K562 (cell line): ENCODE results near the gene TMCC1.

ENCODE experiments used
- CEBPB ChIP-seq: fragments of 450-650 bp; IDR thresholded peaks from 2 replicates; pipeline ENCODE4 v1.6.1; 2016; ENCODE audit warnings: missing genetic modification characterization, missing compliant biosample characterization
- FOXK2 ChIP-seq, 2 experiments: fragments of 450-650 bp; IDR thresholded peaks in 1 of 2; conservative IDR thresholded peaks in 1 of 2; 2 replicates each; pipeline ENCODE4 v1.6.1; 2016; ENCODE audit warnings: low read depth in 2 of 2, mild to moderate bottlenecking in 1 of 2
- MTF1 ChIP-seq: fragments of 250-450 bp; sonication (Bioruptor Pico); IDR thresholded peaks from 2 replicates; pipeline ENCODE4 v1.9.0; 2021; ENCODE audit warnings: moderate library complexity, mild to moderate bottlenecking, inconsistent platforms, borderline replicate concordance
- NRF1 ChIP-seq, 2 experiments: fragments of 450-650 bp; IDR thresholded peaks in 1 of 2; conservative IDR thresholded peaks in 1 of 2; 2 replicates each; pipeline ENCODE4 v1.6.1; 2014; ENCODE audit warnings: mild to moderate bottlenecking in 2 of 2
- POLR2AphosphoS5 ChIP-seq: IDR thresholded peaks from 2 replicates; pipeline ENCODE4 v1.6.1; 2011; ENCODE audit warnings: mild to moderate bottlenecking, low read depth, low read length, moderate library complexity; ENCODE audit not compliant: control insufficient read depth, insufficient read depth
- RFX1 ChIP-seq: fragments of 450-650 bp; IDR thresholded peaks from 2 replicates; pipeline ENCODE4 v1.6.1; 2016; ENCODE audit warnings: mild to moderate bottlenecking, moderate library complexity
- SMAD2 ChIP-seq: fragments of 150-350 bp; IDR thresholded peaks from 2 replicates; pipeline ENCODE4 v1.6.1; 2014; ENCODE audit warnings: low read depth, mild to moderate bottlenecking, low read length
- U2AF2 ChIP-seq: fragments of 200-400 bp; formaldehyde crosslinking; optimal IDR thresholded peaks from 2 replicates; pipeline ENCODE3; 2017; ENCODE audit warnings: low read depth, mild to moderate bottlenecking, low read length
- ZBTB8A ChIP-seq: fragments of 450-650 bp; IDR thresholded peaks from 2 replicates; pipeline ENCODE4 v1.6.1; 2018; ENCODE audit warnings: mild to moderate bottlenecking, moderate library complexity; ENCODE audit not compliant: partially characterized antibody
- TF ChIP-seq, protein P1 (sequence below), 3 experiments: IDR thresholded peaks in 2 of 3; conservative IDR thresholded peaks in 1 of 3; 2 replicates each; pipeline ENCODE4 v1.5.1; 2011 to 2012; ENCODE audit warnings: low read length in 3 of 3, mild to moderate bottlenecking in 3 of 3, control low read depth in 2 of 3, improper control_type of control experiment in 1 of 3, inconsistent platforms in 1 of 3, low read depth in 1 of 3, mixed read lengths in 1 of 3, moderate library complexity in 1 of 3; ENCODE audit not compliant: insufficient read depth in 2 of 3
- TF ChIP-seq, protein P2 (sequence below): sonication (generic); formaldehyde crosslinking; IDR thresholded peaks from 2 replicates; pipeline ENCODE4 v1.8.0; 2022; ENCODE audit warnings: missing genetic modification reagents, mild to moderate bottlenecking, borderline replicate concordance
- TF ChIP-seq, protein P3 (sequence below), 2 experiments: IDR thresholded peaks in 1 of 2; conservative IDR thresholded peaks in 1 of 2; 2 replicates each; pipeline ENCODE4 v1.6.1; 2016; ENCODE audit warnings: low read depth in 2 of 2, mild to moderate bottlenecking in 1 of 2, missing compliant biosample characterization in 1 of 2, missing genetic modification characterization in 1 of 2, moderate library complexity in 1 of 2
- TF ChIP-seq, protein P4 (sequence below): fragments of 250-450 bp; sonication (Bioruptor Pico); IDR thresholded peaks from 2 replicates; pipeline ENCODE4 v1.5.0; 2021; ENCODE audit warnings: mild to moderate bottlenecking, borderline replicate concordance

DNA sequence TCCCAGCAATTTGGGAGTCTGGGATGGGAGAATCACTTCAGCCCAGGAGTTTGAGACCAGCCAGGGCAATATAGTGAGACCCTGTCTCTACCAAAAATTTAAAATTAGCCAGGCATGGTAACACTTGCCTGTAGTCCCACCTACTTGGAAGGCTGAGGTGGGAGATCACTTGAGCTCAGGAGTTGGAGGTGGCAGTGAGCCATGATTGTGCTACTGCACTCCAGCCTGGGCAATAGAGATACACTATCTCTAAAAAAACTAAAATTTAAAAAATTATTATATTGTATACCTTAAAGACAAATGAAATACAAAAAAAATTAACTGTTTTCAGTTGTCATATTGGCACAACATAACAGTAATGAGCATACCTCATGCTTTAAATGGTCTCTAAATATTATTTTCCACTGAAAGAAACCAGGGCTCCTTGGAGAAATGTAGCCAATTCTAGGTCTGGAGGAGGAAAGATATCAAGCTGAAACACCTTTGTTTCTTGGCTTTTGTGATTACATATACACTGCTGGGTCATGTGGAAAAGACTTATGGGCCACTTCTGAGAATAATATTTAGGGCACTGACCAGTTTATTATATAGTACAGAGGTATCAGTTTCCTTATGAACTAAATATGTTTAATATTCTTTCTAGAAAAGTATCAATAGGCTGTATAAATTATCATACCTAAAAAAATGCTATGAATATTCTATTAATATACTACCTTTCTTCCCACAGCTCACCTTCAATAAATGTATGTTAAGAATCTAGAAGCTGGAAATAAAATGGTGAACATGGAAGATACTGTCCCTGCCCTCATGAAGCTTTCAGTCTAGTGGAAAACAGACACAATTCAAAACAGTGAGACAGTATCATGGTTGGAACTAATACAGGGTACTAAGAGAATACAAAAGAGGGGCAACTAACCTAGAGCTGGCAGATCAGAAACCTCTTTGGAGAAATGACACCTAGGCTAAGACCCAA, 119.5 kb downstream of the TMCC1 start:
- no peak for TF ChIP-seq CEBPB
- TF ChIP-seq, protein P1, sequence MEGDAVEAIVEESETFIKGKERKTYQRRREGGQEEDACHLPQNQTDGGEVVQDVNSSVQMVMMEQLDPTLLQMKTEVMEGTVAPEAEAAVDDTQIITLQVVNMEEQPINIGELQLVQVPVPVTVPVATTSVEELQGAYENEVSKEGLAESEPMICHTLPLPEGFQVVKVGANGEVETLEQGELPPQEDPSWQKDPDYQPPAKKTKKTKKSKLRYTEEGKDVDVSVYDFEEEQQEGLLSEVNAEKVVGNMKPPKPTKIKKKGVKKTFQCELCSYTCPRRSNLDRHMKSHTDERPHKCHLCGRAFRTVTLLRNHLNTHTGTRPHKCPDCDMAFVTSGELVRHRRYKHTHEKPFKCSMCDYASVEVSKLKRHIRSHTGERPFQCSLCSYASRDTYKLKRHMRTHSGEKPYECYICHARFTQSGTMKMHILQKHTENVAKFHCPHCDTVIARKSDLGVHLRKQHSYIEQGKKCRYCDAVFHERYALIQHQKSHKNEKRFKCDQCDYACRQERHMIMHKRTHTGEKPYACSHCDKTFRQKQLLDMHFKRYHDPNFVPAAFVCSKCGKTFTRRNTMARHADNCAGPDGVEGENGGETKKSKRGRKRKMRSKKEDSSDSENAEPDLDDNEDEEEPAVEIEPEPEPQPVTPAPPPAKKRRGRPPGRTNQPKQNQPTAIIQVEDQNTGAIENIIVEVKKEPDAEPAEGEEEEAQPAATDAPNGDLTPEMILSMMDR (IDR thresholded peaks at IDR 0.05 in 2 of 3, conservative IDR thresholded peaks at IDR 0.05 in 1 of 3; ENCODE audit: insufficient read depth in 2 of 3, low read depth in 1 of 3, low read length in 3 of 3): no peak
- TF ChIP-seq RFX1: no peak
- no peak for TF ChIP-seq MTF1 (CRISPR knock-in tag)
- TF ChIP-seq POLR2AphosphoS5: no peak
- TF ChIP-seq NRF1 (conservative IDR thresholded peaks at IDR 0.05 in 1 of 2, IDR thresholded peaks at IDR 0.05 in 1 of 2): no peak
- TF ChIP-seq ZBTB8A: no peak
- no peak for TF ChIP-seq U2AF2
- TF ChIP-seq, protein P2, sequence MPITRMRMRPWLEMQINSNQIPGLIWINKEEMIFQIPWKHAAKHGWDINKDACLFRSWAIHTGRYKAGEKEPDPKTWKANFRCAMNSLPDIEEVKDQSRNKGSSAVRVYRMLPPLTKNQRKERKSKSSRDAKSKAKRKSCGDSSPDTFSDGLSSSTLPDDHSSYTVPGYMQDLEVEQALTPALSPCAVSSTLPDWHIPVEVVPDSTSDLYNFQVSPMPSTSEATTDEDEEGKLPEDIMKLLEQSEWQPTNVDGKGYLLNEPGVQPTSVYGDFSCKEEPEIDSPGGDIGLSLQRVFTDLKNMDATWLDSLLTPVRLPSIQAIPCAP (CRISPR knock-in tag): no peak
- TF ChIP-seq, protein P3, sequence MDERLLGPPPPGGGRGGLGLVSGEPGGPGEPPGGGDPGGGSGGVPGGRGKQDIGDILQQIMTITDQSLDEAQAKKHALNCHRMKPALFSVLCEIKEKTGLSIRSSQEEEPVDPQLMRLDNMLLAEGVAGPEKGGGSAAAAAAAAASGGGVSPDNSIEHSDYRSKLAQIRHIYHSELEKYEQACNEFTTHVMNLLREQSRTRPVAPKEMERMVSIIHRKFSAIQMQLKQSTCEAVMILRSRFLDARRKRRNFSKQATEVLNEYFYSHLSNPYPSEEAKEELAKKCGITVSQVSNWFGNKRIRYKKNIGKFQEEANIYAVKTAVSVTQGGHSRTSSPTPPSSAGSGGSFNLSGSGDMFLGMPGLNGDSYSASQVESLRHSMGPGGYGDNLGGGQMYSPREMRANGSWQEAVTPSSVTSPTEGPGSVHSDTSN (CRISPR knock-in tag; IDR thresholded peaks at IDR 0.05; ENCODE audit: low read depth): no peak
- TF ChIP-seq, protein P3 (tag; conservative IDR thresholded peaks at IDR 0.05; ENCODE audit: low read depth): no peak
- TF ChIP-seq FOXK2 (conservative IDR thresholded peaks at IDR 0.05 in 1 of 2, IDR thresholded peaks at IDR 0.05 in 1 of 2; ENCODE audit: low read depth in 2 of 2): no peak
- TF ChIP-seq SMAD2: no peak
- TF ChIP-seq, protein P4, sequence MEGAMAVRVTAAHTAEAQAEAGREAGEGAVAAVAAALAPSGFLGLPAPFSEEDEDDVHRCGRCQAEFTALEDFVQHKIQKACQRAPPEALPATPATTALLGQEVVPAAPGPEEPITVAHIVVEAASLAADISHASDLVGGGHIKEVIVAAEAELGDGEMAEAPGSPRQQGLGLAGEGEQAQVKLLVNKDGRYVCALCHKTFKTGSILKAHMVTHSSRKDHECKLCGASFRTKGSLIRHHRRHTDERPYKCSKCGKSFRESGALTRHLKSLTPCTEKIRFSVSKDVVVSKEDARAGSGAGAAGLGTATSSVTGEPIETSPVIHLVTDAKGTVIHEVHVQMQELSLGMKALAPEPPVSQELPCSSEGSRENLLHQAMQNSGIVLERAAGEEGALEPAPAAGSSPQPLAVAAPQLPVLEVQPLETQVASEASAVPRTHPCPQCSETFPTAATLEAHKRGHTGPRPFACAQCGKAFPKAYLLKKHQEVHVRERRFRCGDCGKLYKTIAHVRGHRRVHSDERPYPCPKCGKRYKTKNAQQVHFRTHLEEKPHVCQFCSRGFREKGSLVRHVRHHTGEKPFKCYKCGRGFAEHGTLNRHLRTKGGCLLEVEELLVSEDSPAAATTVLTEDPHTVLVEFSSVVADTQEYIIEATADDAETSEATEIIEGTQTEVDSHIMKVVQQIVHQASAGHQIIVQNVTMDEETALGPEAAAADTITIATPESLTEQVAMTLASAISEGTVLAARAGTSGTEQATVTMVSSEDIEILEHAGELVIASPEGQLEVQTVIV (CRISPR knock-in tag): no peak
